A549 treated with AZD9567 at 1 μM for 4 hours (cell line): ENCODE results near the gene TMEM217. TPM values are rescaled to one million over a fixed set of nuclear protein-coding genes. Genes with fewer than 3 reads are reported as not detected.

Source experiments
- total RNA-seq: library from RNA; stranded (reverse); fragments of 200-300 nt; extraction: Qiagen RNA extraction; gene quantifications from 5 replicates; pipeline ENCODE4 v1.2.3, GENCODE V29; 2022; ENCODE audit not compliant: insufficient read depth

TMEM217 gene
- total RNA-seq = 0.54 to 1.0 TPM (median 0.59 TPM) in 4 of 5 replicates, not detected in the other

GRCh38 chr6:37257634-37258404 is at the start of gene TMEM217, which contains the start of gene TBC1D22B:
Gene TMEM217, minus strand, starts transcription at chr6:37258144. Its CDS starts 39,114 bp downstream, at chr6:37219030.
Gene TBC1D22B, plus strand, starts transcription at chr6:37257772. Its CDS starts 146 bp downstream, at chr6:37257918.

GRCh38 chr6:37169496-37170272 is 88.3 kb downstream of the TMEM217 start, which contains the start of gene PIM1:
Gene PIM1, plus strand, starts transcription at chr6:37170152. Its CDS starts 424 bp downstream, at chr6:37170576.

Other genes with a start within 250 kb of the TMEM217 start
- 8.0 to 13.8 TPM (median 12.6 TPM) in 5 replicates for gene PIM1, start 88.0 kb downstream of the TMEM217 start, total RNA-seq
- 4.7 to 5.7 TPM (median 5.4 TPM) in 5 replicates for gene TBC1D22B, start 372 bp downstream of the TMEM217 start, total RNA-seq
- 21.1 to 33.5 TPM (median 25.1 TPM) in 5 replicates for gene RNF8, start 95.8 kb upstream of the TMEM217 start, total RNA-seq
- gene CMTR1, start 175.1 kb upstream of the TMEM217 start, total RNA-seq = 15.9 to 17.3 TPM (median 16.3 TPM) in 5 replicates
- gene CCDC167, start 241.7 kb upstream of the TMEM217 start, total RNA-seq = 31.4 to 44.6 TPM (median 42.7 TPM) in 5 replicates